H1 (cell line): ENCODE data around the gene TMEM198. TPM values are rescaled to one million over a fixed set of nuclear protein-coding genes. Genes with fewer than 3 reads are reported as not detected.
A peak's percentile ranks its signal among the peaks of the same experiment; 100 is the strongest.

Experiments
- ASH2L ChIP-seq: fragments of 200-600, 300-600 bp; sonication (generic); IDR thresholded peaks from one replicate; pipeline ENCODE4 v1.7.1; 2017; ENCODE audit warnings: low read length
- ATF3 ChIP-seq: IDR thresholded peaks from 2 replicates; pipeline ENCODE4 v1.6.1; 2011; ENCODE audit warnings: low read depth, mild to moderate bottlenecking, low read length; ENCODE audit not compliant: insufficient read depth
- CREB1 ChIP-seq: IDR thresholded peaks from 2 replicates; pipeline ENCODE4 v1.6.1; 2012; ENCODE audit warnings: inconsistent platforms
- E2F6 ChIP-seq: IDR thresholded peaks from 2 replicates; pipeline ENCODE4 v1.6.1; 2012; ENCODE audit warnings: inconsistent platforms
- KDM4A ChIP-seq: IDR thresholded peaks from one replicate; pipeline ENCODE4 v1.7.1; 2012; ENCODE audit warnings: low read depth, mild to moderate bottlenecking, moderate library complexity, low read length, inconsistent platforms; ENCODE audit not compliant: severe bottlenecking
- PHF8 ChIP-seq: fragments of 200-600 bp; sonication (generic); conservative IDR thresholded peaks from 2 replicates; pipeline ENCODE4 v1.7.1; 2012; ENCODE audit warnings: low read depth, mild to moderate bottlenecking, inconsistent platforms, low read length, moderate library complexity
- POLR2AphosphoS5 ChIP-seq: IDR thresholded peaks from 2 replicates; pipeline ENCODE4 v1.6.1; 2011; ENCODE audit warnings: low read depth, low read length
- SIX5 ChIP-seq: IDR thresholded peaks from 2 replicates; pipeline ENCODE4 v1.6.1; 2011; ENCODE audit warnings: mild to moderate bottlenecking, low read depth, low read length
- TAF1 ChIP-seq: IDR thresholded peaks from 2 replicates; pipeline ENCODE4 v1.6.1; 2011; ENCODE audit warnings: mild to moderate bottlenecking, low read depth, low read length
- TBP ChIP-seq: IDR thresholded peaks from 2 replicates; pipeline ENCODE4 v1.6.1; 2011; ENCODE audit warnings: low read depth, low read length, improper control_type of control experiment
- polyA plus RNA-seq, 7 experiments: library from polyadenylated mRNA; depleted of rRNA in 3 of 7; stranded (reverse) in 5 of 7; unstranded in 2 of 7; fragments of >200 nt in 5 of 7; fragments of 200-250 nt in 2 of 7; gene quantifications; 1 replicate in 5 of 7; 2 replicates in 1 of 7; 4 replicates in 1 of 7; pipeline versions ENCODE4 v1.2.1 to v1.2.3, GENCODE V29; 2011 to 2013; ENCODE audit warnings: missing spikeins in 2 of 7, mixed read lengths in 2 of 7
- total RNA-seq: library from RNA; stranded (reverse); fragmentation: NEBNext Ultra II Directional; extraction: Animal tissue kit (Norgen Biotek cat#: 25700); gene quantifications from 2 replicates; pipeline ENCODE4 v1.2.1, GENCODE V29; 2021

Gene TMEM198
- total and polyA plus RNA-seq, 2 of the 8 experiments (the other 6 are each of a cell fraction or from before 2014, with no cell fraction given), result 10.2 to 10.4 TPM

- TF ChIP-seq TBP (no peak), KDM4A (no peak), PHF8 (no peak), E2F6 (peak; percentile 17; the same call in 1 of the 2 replicates), TAF1 (peak; percentile 65), ASH2L (no peak), ATF3 (no peak), SIX5 (no peak), POLR2AphosphoS5 (peak; percentile 22; the same call in 1 of the 2 replicates), CREB1 (peak; percentile 46; the same call in 1 of the 2 replicates)
Measured at GRCh38 chr2:219571311-219572236, 27.7 kb downstream of the TMEM198 start, which contains the start of gene OBSL1 (continued).
